Testis (tissue), 3 donors: Measurements from ENCODE around the gene RNF166. TPM values are rescaled to one million over a fixed set of nuclear protein-coding genes. Genes with fewer than 3 reads are reported as not detected.

Source experiments
- DNase-seq: peaks from one replicate; pipeline ENCODE4 v3.0.0-alpha.2; 2019
- H3K27ac ChIP-seq, 2 donors: fragments of 200-600 bp; sonication (generic); one replicate each; pipeline ENCODE4 v1.5.1; 2019
- H3K27me3 ChIP-seq: fragments of 200-600 bp; sonication (generic); one replicate; pipeline ENCODE4 v1.5.1; 2019
- H3K36me3 ChIP-seq: fragments of 200-600 bp; sonication (generic); one replicate; pipeline ENCODE4 v1.5.1; 2017; ENCODE audit warnings: low read depth; ENCODE audit errors: missing control alignments
- H3K4me1 ChIP-seq: fragments of 200-600 bp; sonication (generic); one replicate; pipeline ENCODE4 v1.5.1; 2019
- H3K4me3 ChIP-seq, 2 donors: fragments of 200-600 bp; sonication (generic); one replicate each; pipeline ENCODE4 v1.5.1; 2017 to 2019
- H3K9me3 ChIP-seq: fragments of 200-600 bp; sonication (generic); one replicate; pipeline ENCODE4 v1.5.1; 2017
- POLR2A ChIP-seq: fragments of 450-650 bp; IDR thresholded peaks from one replicate; pipeline ENCODE4 v1.6.1; 2017; ENCODE audit warnings: antibody characterized with exemption, mild to moderate bottlenecking, moderate library complexity
- WGBS, 2 donors: methylation state at CpG; one replicate each; pipeline ENCODE4 v1.1.5; 2018; 5-methylcytosine and 5-hydroxymethylcytosine counted together
- intact Hi-C: fragments of 100-400 bp; cut with DNase I; formaldehyde crosslinking; loops from one replicate; pipeline ENCODE4 v1.15.1; 2023; ENCODE audit warnings: low total_unique reads
- polyA plus RNA-seq: library from polyadenylated mRNA; stranded (reverse); fragments of 350-450 nt; fragmentation: Illumina TruSeq; extraction: RNeasy Lipid Tissue Mini Kit (QIAGEN cat#74804); gene quantifications from one replicate; pipeline ENCODE4 v1.2.3, GENCODE V29; 2014; ENCODE audit warnings: low read depth, low replicate concordance; ENCODE audit not compliant: insufficient read depth
- total RNA-seq, 2 donors: library from RNA; depleted of rRNA; stranded (reverse); fragments of >200 nt; gene quantifications; one replicate each; pipeline ENCODE4 v1.2.3, GENCODE V29; 2016
- TF ChIP-seq, protein P1 (sequence below), 3 experiments: fragments of 450-650 bp in 2 of 3; fragments of 200-600 bp in 1 of 3; sonication (generic) in 1 of 3; IDR thresholded peaks; one replicate each; pipeline ENCODE4 v1.5.1; 2016 to 2019; ENCODE audit warnings: antibody characterized with exemption in 3 of 3, mild to moderate bottlenecking in 2 of 3, moderate library complexity in 1 of 3

Gene RNF166
- total and polyA plus RNA-seq, 3 donors from 2014 or later, result 18.3 to 41.3 (median 37.4) TPM

DNA sequence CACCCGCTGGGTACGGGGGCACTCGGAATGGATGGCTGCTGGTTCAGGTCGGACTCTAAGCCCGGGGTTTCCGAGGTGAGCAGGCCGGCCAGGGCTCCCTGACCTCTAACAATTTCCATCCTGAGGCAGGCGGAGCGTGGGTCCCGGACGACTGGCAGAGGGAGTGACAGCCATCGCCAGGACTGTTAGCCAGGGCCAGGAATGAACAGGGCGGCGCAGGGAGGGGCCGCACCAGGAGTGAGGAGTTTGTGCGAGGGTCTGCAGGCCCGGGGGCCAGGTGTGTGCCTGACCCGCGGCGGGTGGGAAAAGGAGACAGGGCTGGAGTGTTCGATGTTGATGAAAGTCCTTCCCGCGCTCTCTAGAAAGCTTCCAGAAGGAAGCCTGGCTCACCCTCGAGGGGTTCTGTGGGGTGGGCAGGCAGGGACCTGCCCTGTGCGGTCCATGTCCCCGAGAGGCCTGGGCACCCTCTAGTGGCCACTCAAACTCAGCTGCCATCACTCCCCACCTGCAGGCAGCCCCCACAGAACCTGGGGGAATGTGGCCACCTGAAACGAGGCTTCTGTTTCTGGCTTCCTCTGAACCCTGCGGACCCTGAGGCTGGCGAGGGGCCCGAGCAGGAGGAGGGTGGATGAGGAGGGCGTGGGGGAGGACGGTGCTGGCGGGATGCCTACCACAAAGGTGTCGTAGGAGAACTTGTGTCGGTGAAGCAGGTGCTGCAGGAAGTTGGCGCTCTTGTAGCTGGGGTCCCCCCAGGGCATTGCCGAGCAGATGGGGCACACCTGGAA is 8.2 kb downstream of the RNF166 start:
- TF ChIP-seq, protein P1, sequence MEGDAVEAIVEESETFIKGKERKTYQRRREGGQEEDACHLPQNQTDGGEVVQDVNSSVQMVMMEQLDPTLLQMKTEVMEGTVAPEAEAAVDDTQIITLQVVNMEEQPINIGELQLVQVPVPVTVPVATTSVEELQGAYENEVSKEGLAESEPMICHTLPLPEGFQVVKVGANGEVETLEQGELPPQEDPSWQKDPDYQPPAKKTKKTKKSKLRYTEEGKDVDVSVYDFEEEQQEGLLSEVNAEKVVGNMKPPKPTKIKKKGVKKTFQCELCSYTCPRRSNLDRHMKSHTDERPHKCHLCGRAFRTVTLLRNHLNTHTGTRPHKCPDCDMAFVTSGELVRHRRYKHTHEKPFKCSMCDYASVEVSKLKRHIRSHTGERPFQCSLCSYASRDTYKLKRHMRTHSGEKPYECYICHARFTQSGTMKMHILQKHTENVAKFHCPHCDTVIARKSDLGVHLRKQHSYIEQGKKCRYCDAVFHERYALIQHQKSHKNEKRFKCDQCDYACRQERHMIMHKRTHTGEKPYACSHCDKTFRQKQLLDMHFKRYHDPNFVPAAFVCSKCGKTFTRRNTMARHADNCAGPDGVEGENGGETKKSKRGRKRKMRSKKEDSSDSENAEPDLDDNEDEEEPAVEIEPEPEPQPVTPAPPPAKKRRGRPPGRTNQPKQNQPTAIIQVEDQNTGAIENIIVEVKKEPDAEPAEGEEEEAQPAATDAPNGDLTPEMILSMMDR (IDR thresholded peaks at IDR 0.05), result no peak
- TF ChIP-seq POLR2A, result no peak
- H3K36me3 ChIP-seq, result no peaks in the 10 kb centered on the region
- peaks cover 3% of the 10 kb centered on the region for H3K4me1 ChIP-seq
- no peak overlapping the region for H3K27ac ChIP-seq
- no peak for DNase-seq
- intact Hi-C loops, result no loop called here
- no peaks in the 10 kb centered on the region for H3K9me3 ChIP-seq
- WGBS, 2 donors, result 88 to 89% methylated on average over 35 to 37 of the region's 37 CpGs
- no peaks in the 10 kb centered on the region for H3K27me3 ChIP-seq
- H3K4me3 ChIP-seq, result no peak overlapping the region

DNA sequence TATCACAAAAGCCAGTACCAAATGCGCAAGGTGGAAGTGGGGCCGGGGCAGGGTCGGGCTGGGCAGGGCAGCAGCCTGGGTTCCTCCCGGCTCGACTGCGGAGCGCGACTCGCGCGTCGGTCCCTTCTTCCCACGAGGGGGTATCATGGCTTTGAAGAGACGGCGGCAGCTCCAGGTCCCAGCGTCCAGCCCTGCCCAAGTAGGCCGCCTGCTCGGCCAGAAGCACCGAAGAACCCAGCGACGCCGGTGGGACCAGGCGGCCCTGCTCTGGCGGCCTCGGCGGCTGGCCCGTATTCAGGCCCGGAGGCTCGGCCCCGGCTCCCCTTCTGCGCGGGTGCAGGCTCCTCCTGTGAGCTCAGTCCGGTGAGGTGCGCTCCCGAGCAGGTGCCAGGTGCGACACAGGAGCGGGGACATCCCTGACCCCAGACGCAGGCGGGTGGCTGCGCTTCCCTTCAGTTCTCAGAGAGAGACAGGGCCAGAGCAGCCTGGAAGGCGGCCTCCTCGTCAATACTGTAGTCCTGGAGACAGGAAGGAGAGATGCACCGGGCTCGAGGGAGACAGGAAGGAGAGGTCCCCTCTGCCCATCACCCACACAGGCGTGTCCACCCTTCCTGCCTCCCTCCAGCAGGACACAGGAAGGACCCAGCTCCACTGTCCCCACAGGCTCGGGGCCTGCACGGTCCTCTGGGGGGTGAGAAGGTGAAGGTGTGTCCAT is 8.9 kb downstream of the RNF166 start:
- Histone ChIP-seq H3K4me1 (peaks cover 3% of the 10 kb centered on the region), H3K27ac (no peak overlapping the region), H3K36me3 (no peaks in the 10 kb centered on the region), H3K9me3 (no peaks in the 10 kb centered on the region), H3K4me3 (no peak overlapping the region), H3K27me3 (no peaks in the 10 kb centered on the region)
- no peak for DNase-seq
- intact Hi-C loops, result no loop called here
- WGBS, 2 donors, result 85 to 89% methylated on average over 18 to 47 of the region's 47 CpGs
- TF ChIP-seq, protein P1 (IDR thresholded peaks at IDR 0.05), result no peak
- no peak for TF ChIP-seq POLR2A

DNA sequence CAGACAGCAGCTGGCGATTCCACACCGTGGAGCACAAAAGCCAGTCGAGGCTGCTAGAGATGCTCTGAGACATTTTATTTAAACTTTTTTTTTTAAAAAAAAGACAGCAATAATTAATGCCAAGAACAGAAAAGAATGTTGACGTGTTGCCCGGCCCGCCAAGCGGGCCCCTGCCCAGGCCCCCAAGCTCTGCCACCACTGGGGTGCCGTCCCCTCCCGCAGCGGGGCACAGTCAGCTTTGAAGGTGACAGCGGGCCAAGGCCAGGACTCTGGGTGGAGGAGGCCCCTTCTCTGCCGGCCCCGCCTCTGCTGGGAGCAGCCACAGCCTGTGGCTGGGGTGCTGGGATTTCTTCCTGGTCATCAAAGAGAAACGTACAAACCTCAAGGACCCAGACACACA is 9.8 kb downstream of the RNF166 start:
- Histone ChIP-seq H3K9me3 (no peaks in the 10 kb centered on the region), H3K4me3 (no peak overlapping the region), H3K36me3 (no peaks in the 10 kb centered on the region), H3K27ac (no peak overlapping the region), H3K4me1 (peaks cover 3% of the 10 kb centered on the region), H3K27me3 (no peaks in the 10 kb centered on the region)
- 86 to 88% methylated on average over 14 of the region's 14 CpGs for WGBS, 2 donors
- intact Hi-C loops, result no loop called here
- TF ChIP-seq, protein P1 (IDR thresholded peaks at IDR 0.05), result no peak
- TF ChIP-seq POLR2A, result no peak
- no peak for DNase-seq

DNA sequence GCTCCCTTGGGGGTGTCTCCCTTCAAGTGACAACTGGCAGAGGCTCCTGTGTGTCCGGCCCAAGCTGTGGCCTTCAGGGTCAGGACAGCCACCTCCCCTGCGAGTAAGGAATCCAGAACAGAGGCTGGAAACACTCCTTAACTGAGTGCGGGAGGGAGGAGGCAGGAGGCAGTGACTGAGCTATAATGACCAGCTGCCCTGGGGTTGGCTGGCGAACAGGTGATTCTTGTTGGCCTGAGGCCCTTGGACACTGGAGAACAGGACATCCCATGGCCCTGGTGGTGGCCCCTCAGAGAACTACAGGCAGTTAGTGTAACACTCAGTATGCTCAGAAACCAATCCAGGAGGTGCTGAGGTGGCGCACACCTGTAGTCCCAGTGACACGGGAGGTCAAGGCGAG is 10.5 kb downstream of the RNF166 start:
- DNase-seq, result no peak
- Histone ChIP-seq H3K4me1 (no peaks in the 10 kb centered on the region), H3K36me3 (no peaks in the 10 kb centered on the region), H3K4me3 (no peak overlapping the region), H3K9me3 (no peaks in the 10 kb centered on the region), H3K27me3 (no peaks in the 10 kb centered on the region), H3K27ac (no peak overlapping the region)
- intact Hi-C loops, result no loop called here
- 81 to 85% methylated on average over 5 to 7 of the region's 7 CpGs for WGBS, 2 donors
- no peak for TF ChIP-seq POLR2A
- TF ChIP-seq, protein P1 (IDR thresholded peaks at IDR 0.05), result no peak
